Measurements from ENCODE around the gene IFRD2.

IFRD2 gene

GRCh38 chr3:50295553-50296431 is 3.6 kb upstream of the IFRD2 start:
- Histone ChIP-seq H3K27ac (replicated peaks; ENCODE audit: low read length) (no peak overlapping the region), H3K79me1 (ENCODE audit: low read depth, low read length) (peaks cover 7% of the 10 kb centered on the region), H2AK5ac (ENCODE audit: low read depth, low read length) (no peak overlapping the region), H2BK12ac (ENCODE audit: low read length) (no peak overlapping the region), H3K14ac (ENCODE audit: low read length) (no peak overlapping the region), H4K8ac (ENCODE audit: low read depth, low read length) (no peak overlapping the region), H2AFZ (ENCODE audit: low read length) (no peak overlapping the region), H3K4me2 (ENCODE audit: insufficient read depth, low read length, poor library complexity, severe bottlenecking) (no peak overlapping the region), H2BK15ac (ENCODE audit: low read length) (no peak overlapping the region), H2BK120ac (ENCODE audit: low read depth, low read length) (no peak overlapping the region), H3K36me3 (replicated peaks in 1 of 2; ENCODE audit: control insufficient read depth in 2 of 2, insufficient read depth in 2 of 2, low read length in 2 of 2) (no peaks in the 10 kb centered on the region), H3K9ac (ENCODE audit: low read depth, low read length, poor library complexity) (no peak overlapping the region), H3K9me3 (replicated peaks in 1 of 2; ENCODE audit: control insufficient read depth in 2 of 2, insufficient read depth in 1 of 2, low read depth in 1 of 2, low read length in 2 of 2) (no peaks in the 10 kb centered on the region), H3K18ac (ENCODE audit: low read length) (no peak overlapping the region), H3K4ac (ENCODE audit: low read length) (no peak overlapping the region), H2BK5ac (ENCODE audit: low read length) (no peak overlapping the region), H4K91ac (ENCODE audit: low read depth, low read length, poor library complexity) (no peak overlapping the region), H3K4me1 (ENCODE audit: control insufficient read depth in 2 of 2, insufficient read depth in 1 of 2, low read depth in 1 of 2, low read length in 2 of 2) (peaks cover 16 to 24% of the 10 kb centered on the region in 2 donors), H3K27me3 (ENCODE audit: control insufficient read depth in 3 of 3, insufficient read depth in 3 of 3, low read depth in 1 of 3, low read length in 3 of 3) (no peaks in the 10 kb centered on the region), H3K4me3 (ENCODE audit: low read length in 2 of 2) (no peak overlapping the region), H3K23ac (ENCODE audit: low read depth, low read length, poor library complexity) (no peak overlapping the region)
- no peak for DNase-seq (ENCODE audit: low spot score)
- no CpG with 5 or more reads among the region's 8 CpGs for WGBS, 2 donors (ENCODE audit: extremely low coverage in 2 of 2, insufficient read length in 2 of 2, insufficient replicate concordance in 1 of 2)

- Histone ChIP-seq H4K91ac (ENCODE audit: low read depth, low read length, poor library complexity) (no peak overlapping the region), H3K9ac (ENCODE audit: low read depth, low read length, poor library complexity) (peak overlapping the region; percentile 7), H2BK12ac (ENCODE audit: low read length) (no peak overlapping the region), H3K27ac (replicated peaks; ENCODE audit: low read length) (no peak overlapping the region), H3K27me3 (ENCODE audit: control insufficient read depth in 3 of 3, insufficient read depth in 3 of 3, low read depth in 1 of 3, low read length in 3 of 3) (no peaks in the 10 kb centered on the region), H2BK15ac (ENCODE audit: low read length) (no peak overlapping the region), H3K4me1 (ENCODE audit: control insufficient read depth in 2 of 2, insufficient read depth in 1 of 2, low read depth in 1 of 2, low read length in 2 of 2) (peaks cover 12 to 16% of the 10 kb centered on the region in 2 donors), H3K4ac (ENCODE audit: low read length) (no peak overlapping the region), H3K4me3 (ENCODE audit: low read length in 2 of 2) (peak overlapping the region in 1 of 2 donors; percentile 34), H2BK5ac (ENCODE audit: low read length) (no peak overlapping the region), H3K23ac (ENCODE audit: low read depth, low read length, poor library complexity) (no peak overlapping the region), H3K36me3 (replicated peaks in 1 of 2; ENCODE audit: control insufficient read depth in 2 of 2, insufficient read depth in 2 of 2, low read length in 2 of 2) (peaks cover 6 to 10% of the 10 kb centered on the region in 2 donors), H3K79me1 (ENCODE audit: low read depth, low read length) (peaks cover 10% of the 10 kb centered on the region), H3K9me3 (replicated peaks in 1 of 2; ENCODE audit: control insufficient read depth in 2 of 2, insufficient read depth in 1 of 2, low read depth in 1 of 2, low read length in 2 of 2) (no peaks in the 10 kb centered on the region), H3K18ac (ENCODE audit: low read length) (no peak overlapping the region), H2BK120ac (ENCODE audit: low read depth, low read length) (no peak overlapping the region), H2AK5ac (ENCODE audit: low read depth, low read length) (no peak overlapping the region), H4K8ac (ENCODE audit: low read depth, low read length) (no peak overlapping the region), H3K4me2 (ENCODE audit: insufficient read depth, low read length, poor library complexity, severe bottlenecking) (no peak overlapping the region), H2AFZ (ENCODE audit: low read length) (no peak overlapping the region), H3K14ac (ENCODE audit: low read length) (no peak overlapping the region)
- no peak for DNase-seq (ENCODE audit: low spot score)
- no CpG with 5 or more reads among the region's 22 CpGs for WGBS, 2 donors (ENCODE audit: extremely low coverage in 2 of 2, insufficient read length in 2 of 2, insufficient replicate concordance in 1 of 2)
Observed at GRCh38 chr3:50294492-50295403, 2.5 kb upstream of the IFRD2 start.

DNA sequence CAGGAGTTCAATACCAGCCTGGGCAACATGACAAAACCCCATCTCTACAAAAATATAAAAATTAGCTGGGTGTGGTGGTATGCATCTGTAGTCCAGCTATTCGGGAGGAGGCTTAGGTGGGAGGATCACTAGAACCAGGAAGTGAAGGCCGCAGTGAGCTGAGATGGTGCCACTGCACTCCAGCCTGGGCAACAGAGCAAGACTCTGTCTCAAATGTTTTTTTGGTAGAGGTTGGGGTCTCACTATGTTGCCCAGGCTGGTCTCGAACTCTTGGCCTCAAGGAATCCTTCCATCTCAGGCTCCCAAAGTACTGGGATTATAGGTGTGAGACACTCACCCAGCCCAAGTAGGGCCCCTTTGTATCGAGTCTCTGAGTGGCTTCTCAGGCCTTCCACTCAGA is 1.9 kb upstream of the IFRD2 start:
- H2BK5ac ChIP-seq (ENCODE audit: low read length): no peak overlapping the region
- no peak overlapping the region for H3K4me2 ChIP-seq (ENCODE audit: insufficient read depth, low read length, poor library complexity, severe bottlenecking)
- no peak overlapping the region for H3K9ac ChIP-seq (ENCODE audit: low read depth, low read length, poor library complexity)
- no peak overlapping the region for H3K4ac ChIP-seq (ENCODE audit: low read length)
- H2BK120ac ChIP-seq (ENCODE audit: low read depth, low read length): no peak overlapping the region
- H2BK12ac ChIP-seq (ENCODE audit: low read length): no peak overlapping the region
- H3K79me1 ChIP-seq (ENCODE audit: low read depth, low read length): peaks cover 16% of the 10 kb centered on the region
- H3K36me3 ChIP-seq (replicated peaks in 1 of 2; ENCODE audit: control insufficient read depth in 2 of 2, insufficient read depth in 2 of 2, low read length in 2 of 2): peaks cover 13 to 17% of the 10 kb centered on the region in 2 donors
- H3K14ac ChIP-seq (ENCODE audit: low read length): no peak overlapping the region
- no peaks in the 10 kb centered on the region for H3K9me3 ChIP-seq (replicated peaks in 1 of 2; ENCODE audit: control insufficient read depth in 2 of 2, insufficient read depth in 1 of 2, low read depth in 1 of 2, low read length in 2 of 2)
- no peak for DNase-seq (ENCODE audit: low spot score)
- peaks cover 12 to 16% of the 10 kb centered on the region in 2 donors for H3K4me1 ChIP-seq (ENCODE audit: control insufficient read depth in 2 of 2, insufficient read depth in 1 of 2, low read depth in 1 of 2, low read length in 2 of 2)
- no peak overlapping the region for H3K27ac ChIP-seq (replicated peaks; ENCODE audit: low read length)
- H3K23ac ChIP-seq (ENCODE audit: low read depth, low read length, poor library complexity): no peak overlapping the region
- WGBS, 2 donors (ENCODE audit: extremely low coverage in 2 of 2, insufficient read length in 2 of 2, insufficient replicate concordance in 1 of 2): no CpG with 5 or more reads among the region's 4 CpGs
- no peak overlapping the region for H3K18ac ChIP-seq (ENCODE audit: low read length)
- no peak overlapping the region for H2BK15ac ChIP-seq (ENCODE audit: low read length)
- H2AFZ ChIP-seq (ENCODE audit: low read length): no peak overlapping the region
- H4K8ac ChIP-seq (ENCODE audit: low read depth, low read length): no peak overlapping the region
- H3K27me3 ChIP-seq (ENCODE audit: control insufficient read depth in 3 of 3, insufficient read depth in 3 of 3, low read depth in 1 of 3, low read length in 3 of 3): no peaks in the 10 kb centered on the region
- H4K91ac ChIP-seq (ENCODE audit: low read depth, low read length, poor library complexity): no peak overlapping the region
- no peak overlapping the region for H3K4me3 ChIP-seq (ENCODE audit: low read length in 2 of 2)
- H2AK5ac ChIP-seq (ENCODE audit: low read depth, low read length): no peak overlapping the region

All from neuronal stem cell (in vitro differentiated cells).